Measurements from ENCODE around the gene STN1.

- TF ChIP-seq CTCF (conservative IDR thresholded peaks at IDR 0.05 in 1 of 2, IDR thresholded peaks at IDR 0.05 in 1 of 2; ENCODE audit: low read depth in 1 of 2, low read length in 2 of 2): no peak
- no peak for TF ChIP-seq EZH2 (IDR thresholded peaks at IDR 0.05; ENCODE audit: low read length, missing control alignments)
These were observed 31.7 kb upstream of the STN1 start for GRCh38 chr10:103949728-103950127.
